Neuronal stem cell (in vitro differentiated cells): ENCODE data around the gene PBXIP1.
"Not testable (repeated sequence)": the region's sequence is repeated elsewhere in the genome, so short reads cannot be mapped to it uniquely, and the experiment has no call there.

Source experiments
- DNase-seq: peaks from one replicate; pipeline ENCODE4 v3.0.0-alpha.2; 2013; ENCODE audit warnings: low spot score
- H2AFZ ChIP-seq: one replicate; pipeline ENCODE4 v1.6.1; 2013; ENCODE audit warnings: mild to moderate bottlenecking, low read length, inconsistent platforms
- H2AK5ac ChIP-seq: 2 replicates; pipeline ENCODE4 v1.6.1; 2013; ENCODE audit warnings: low read depth, mild to moderate bottlenecking, inconsistent platforms, low read length, moderate library complexity, mixed read lengths
- H2BK120ac ChIP-seq: 2 replicates; pipeline ENCODE4 v1.6.1; 2013; ENCODE audit warnings: low read depth, mild to moderate bottlenecking, inconsistent platforms, low read length, moderate library complexity, mixed read lengths
- H2BK12ac ChIP-seq: one replicate; pipeline ENCODE4 v1.6.1; 2013; ENCODE audit warnings: low read length, inconsistent platforms
- H2BK15ac ChIP-seq: 2 replicates; pipeline ENCODE4 v1.6.1; 2013; ENCODE audit warnings: mild to moderate bottlenecking, low read length, inconsistent platforms, mixed read lengths
- H2BK5ac ChIP-seq: one replicate; pipeline ENCODE4 v1.6.1; 2013; ENCODE audit warnings: inconsistent platforms, mild to moderate bottlenecking, low read length, moderate library complexity
- H3K14ac ChIP-seq: one replicate; pipeline ENCODE4 v1.6.1; 2013; ENCODE audit warnings: low read length, inconsistent platforms
- H3K18ac ChIP-seq: 2 replicates; pipeline ENCODE4 v1.6.1; 2013; ENCODE audit warnings: low read length, inconsistent platforms
- H3K23ac ChIP-seq: 2 replicates; pipeline ENCODE4 v1.6.1; 2013; ENCODE audit warnings: low read depth, mild to moderate bottlenecking, mixed read lengths, low read length, inconsistent platforms; ENCODE audit not compliant: poor library complexity
- H3K27ac ChIP-seq: replicated peaks from 3 replicates; pipeline ENCODE4 v1.5.1; 2013; ENCODE audit warnings: low read length, inconsistent platforms
- H3K27me3 ChIP-seq, 3 experiments: 2 replicates each; pipeline ENCODE4 v1.6.1; 2013; ENCODE audit warnings: low read length in 3 of 3, mild to moderate bottlenecking in 2 of 3, inconsistent platforms in 1 of 3, low read depth in 1 of 3, mixed read lengths in 1 of 3, moderate library complexity in 1 of 3; ENCODE audit not compliant: control insufficient read depth in 3 of 3, insufficient read depth in 3 of 3
- H3K36me3 ChIP-seq, 2 donors: replicated peaks in 1 of 2; 2 replicates each; pipeline ENCODE4 v1.6.1; 2013; ENCODE audit warnings: low read length in 2 of 2; ENCODE audit not compliant: control insufficient read depth in 2 of 2, insufficient read depth in 2 of 2
- H3K4ac ChIP-seq: 2 replicates; pipeline ENCODE4 v1.6.1; 2013; ENCODE audit warnings: inconsistent platforms, mild to moderate bottlenecking, low read length, moderate library complexity
- H3K4me1 ChIP-seq, 2 donors: 1 replicate in 1 of 2; 2 replicates in 1 of 2; pipeline ENCODE4 v1.6.1; 2013; ENCODE audit warnings: low read length in 2 of 2, low read depth in 1 of 2; ENCODE audit not compliant: control insufficient read depth in 2 of 2, insufficient read depth in 1 of 2
- H3K4me2 ChIP-seq: one replicate; pipeline ENCODE4 v1.6.1; 2013; ENCODE audit warnings: mild to moderate bottlenecking, low read length, inconsistent platforms; ENCODE audit not compliant: insufficient read depth, poor library complexity, severe bottlenecking
- H3K4me3 ChIP-seq, 2 donors: 2 replicates each; pipeline ENCODE4 v1.5.1; 2013; ENCODE audit warnings: low read length in 2 of 2, mild to moderate bottlenecking in 2 of 2, inconsistent platforms in 1 of 2, moderate library complexity in 1 of 2
- H3K79me1 ChIP-seq: one replicate; pipeline ENCODE4 v1.6.1; 2013; ENCODE audit warnings: low read depth, mild to moderate bottlenecking, inconsistent platforms, low read length, moderate library complexity
- H3K9ac ChIP-seq: one replicate; pipeline ENCODE4 v1.6.1; 2013; ENCODE audit warnings: mild to moderate bottlenecking, low read depth, low read length, inconsistent platforms; ENCODE audit not compliant: poor library complexity
- H3K9me3 ChIP-seq, 2 donors: replicated peaks in 1 of 2; 2 replicates each; pipeline versions ENCODE3 to v1.6.1; 2013; ENCODE audit warnings: low read length in 2 of 2, mild to moderate bottlenecking in 2 of 2, inconsistent platforms in 1 of 2, low read depth in 1 of 2, mixed read lengths in 1 of 2, moderate library complexity in 1 of 2; ENCODE audit not compliant: control insufficient read depth in 2 of 2, insufficient read depth in 1 of 2
- H4K8ac ChIP-seq: one replicate; pipeline ENCODE4 v1.6.1; 2013; ENCODE audit warnings: low read depth, mild to moderate bottlenecking, inconsistent platforms, low read length, moderate library complexity
- H4K91ac ChIP-seq: one replicate; pipeline ENCODE4 v1.6.1; 2013; ENCODE audit warnings: low read length, low read depth, mild to moderate bottlenecking, inconsistent platforms; ENCODE audit not compliant: poor library complexity
- WGBS, 2 donors: extraction: QIAGEN DNeasy Blood & Tissue Kit; methylation state at CpG; one replicate each; pipeline ENCODE4 v1.1.7; 2013; ENCODE audit warnings: missing lambda C conversion rate in 2 of 2, mixed read lengths in 1 of 2; ENCODE audit not compliant: insufficient read length in 2 of 2, insufficient replicate concordance in 1 of 2; ENCODE audit errors: extremely low coverage in 2 of 2; 5-methylcytosine and 5-hydroxymethylcytosine counted together

The PBXIP1 gene

DNA sequence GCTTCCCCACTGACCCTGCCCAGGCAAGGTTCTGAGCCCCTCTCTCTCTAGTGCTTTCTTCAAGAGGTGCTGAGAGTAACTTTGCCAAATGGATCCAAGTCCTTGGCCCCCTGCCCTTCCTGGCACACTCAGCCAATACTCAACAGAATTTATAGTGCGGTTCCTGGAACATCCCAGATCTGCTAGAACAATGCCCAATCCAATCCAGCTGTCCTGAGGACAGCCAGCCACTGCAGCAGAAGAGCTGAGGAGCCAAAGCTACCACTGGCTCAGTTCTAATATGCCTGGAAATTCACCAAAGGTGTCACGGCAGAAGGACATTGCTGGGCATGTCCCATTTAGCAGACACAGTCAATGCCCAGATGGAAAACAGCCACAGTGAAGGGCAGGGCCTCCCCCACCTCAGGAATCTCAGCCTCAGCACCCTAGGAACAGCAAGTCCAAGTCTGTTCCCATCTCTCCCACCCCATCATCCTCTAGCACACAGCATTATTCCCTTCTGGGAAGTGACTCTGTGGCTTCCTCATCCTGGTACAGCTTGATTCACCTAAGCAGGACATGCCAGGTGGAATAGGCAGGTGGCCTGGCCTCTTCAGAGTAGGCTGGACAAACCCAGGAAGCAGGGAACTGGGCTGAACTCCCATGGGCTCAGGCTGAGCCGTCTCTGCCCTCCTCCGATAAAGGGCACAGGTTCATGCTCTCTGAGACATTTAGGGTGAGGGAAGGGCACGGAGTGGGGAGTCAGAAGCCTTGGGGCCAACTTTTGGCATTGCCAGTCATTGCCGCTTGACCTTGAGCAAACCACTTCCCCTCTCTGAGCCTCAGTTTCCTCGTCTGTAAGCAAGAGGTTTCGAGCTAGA, 44.0 kb downstream of the PBXIP1 start:
- no peak overlapping the region for H3K9ac ChIP-seq
- H2BK15ac ChIP-seq, result no peak overlapping the region
- H3K14ac ChIP-seq, result no peak overlapping the region
- no peak overlapping the region for H2BK120ac ChIP-seq
- no peak overlapping the region for H3K4me2 ChIP-seq
- H4K8ac ChIP-seq, result no peak overlapping the region
- H3K4me1 ChIP-seq, result no peaks in the 10 kb centered on the region
- H4K91ac ChIP-seq, result no peak overlapping the region
- H2AK5ac ChIP-seq, result no peak overlapping the region
- no peaks in the 10 kb centered on the region for H3K27me3 ChIP-seq
- H3K9me3 ChIP-seq, result peaks cover 11 to 19% of the 10 kb centered on the region in 2 donors
- no peak overlapping the region for H2BK5ac ChIP-seq
- no peak overlapping the region for H2BK12ac ChIP-seq
- H3K18ac ChIP-seq, result no peak overlapping the region
- WGBS, 2 donors, result no CpG with 5 or more reads among the region's 8 CpGs
- H3K36me3 ChIP-seq, result no peaks in the 10 kb centered on the region
- H3K27ac ChIP-seq, result no peak overlapping the region
- no peaks in the 10 kb centered on the region for H3K79me1 ChIP-seq
- no peak overlapping the region for H3K4ac ChIP-seq
- H2AFZ ChIP-seq, result no peak overlapping the region
- H3K4me3 ChIP-seq, result no peak overlapping the region
- no peak overlapping the region for H3K23ac ChIP-seq
- DNase-seq, result no peak

DNA sequence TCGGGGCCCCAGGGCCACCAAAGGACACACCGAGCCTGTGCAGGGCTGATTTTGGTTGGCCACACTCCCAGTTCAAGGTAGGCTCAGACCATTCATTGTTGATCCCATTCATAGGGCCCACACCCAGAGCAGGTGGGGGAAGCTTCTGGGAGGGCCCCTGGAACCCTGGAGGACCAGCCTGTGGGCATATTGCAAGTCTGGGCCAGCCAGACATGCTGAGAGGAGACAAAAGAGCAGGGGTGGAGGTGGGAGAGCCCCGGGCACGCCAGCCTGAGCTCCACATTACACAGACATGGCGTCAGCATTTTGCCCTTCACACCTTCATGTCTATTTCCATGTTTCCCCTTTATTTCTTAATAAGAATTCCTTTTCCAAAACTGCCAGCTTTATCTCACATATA, 45.0 kb downstream of the PBXIP1 start:
- Histone ChIP-seq H2AFZ (no peak overlapping the region), H3K4ac (no peak overlapping the region), H3K14ac (no peak overlapping the region), H4K91ac (no peak overlapping the region), H4K8ac (no peak overlapping the region), H3K23ac (no peak overlapping the region), H3K36me3 (no peaks in the 10 kb centered on the region), H3K79me1 (no peaks in the 10 kb centered on the region), H2BK5ac (no peak overlapping the region), H3K9ac (no peak overlapping the region), H3K4me2 (no peak overlapping the region), H3K4me1 (no peaks in the 10 kb centered on the region), H3K18ac (no peak overlapping the region), H3K27ac (no peak overlapping the region), H3K4me3 (no peak overlapping the region), H2BK12ac (no peak overlapping the region), H2BK120ac (no peak overlapping the region), H2BK15ac (no peak overlapping the region), H2AK5ac (no peak overlapping the region), H3K27me3 (no peaks in the 10 kb centered on the region), H3K9me3 (peaks cover 14 to 22% of the 10 kb centered on the region in 2 donors)
- WGBS, 2 donors, result no CpG with 5 or more reads among the region's 5 CpGs
- DNase-seq, result no peak

DNA sequence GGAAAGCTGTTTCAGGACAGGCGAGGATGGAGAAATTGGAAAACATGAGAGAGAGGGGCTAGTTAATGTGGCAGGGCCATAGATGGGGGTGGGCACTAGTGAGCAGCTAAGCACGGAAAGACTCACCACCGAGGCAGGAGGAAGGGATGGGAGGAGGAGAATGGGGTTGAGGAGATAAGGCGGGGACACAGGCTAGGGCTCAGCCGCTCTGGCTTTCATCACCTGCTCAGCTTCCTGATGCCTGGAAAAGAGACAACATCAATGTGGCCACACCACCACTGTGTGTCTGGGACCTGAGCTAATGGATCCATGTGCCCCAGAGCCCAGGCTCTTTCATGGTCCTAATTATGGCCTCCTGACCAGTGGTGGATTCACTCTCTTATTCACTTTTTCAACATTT, 47.0 kb downstream of the PBXIP1 start:
- no peak overlapping the region for H4K91ac ChIP-seq
- no CpG with 5 or more reads among the region's 5 CpGs for WGBS, 2 donors

DNA sequence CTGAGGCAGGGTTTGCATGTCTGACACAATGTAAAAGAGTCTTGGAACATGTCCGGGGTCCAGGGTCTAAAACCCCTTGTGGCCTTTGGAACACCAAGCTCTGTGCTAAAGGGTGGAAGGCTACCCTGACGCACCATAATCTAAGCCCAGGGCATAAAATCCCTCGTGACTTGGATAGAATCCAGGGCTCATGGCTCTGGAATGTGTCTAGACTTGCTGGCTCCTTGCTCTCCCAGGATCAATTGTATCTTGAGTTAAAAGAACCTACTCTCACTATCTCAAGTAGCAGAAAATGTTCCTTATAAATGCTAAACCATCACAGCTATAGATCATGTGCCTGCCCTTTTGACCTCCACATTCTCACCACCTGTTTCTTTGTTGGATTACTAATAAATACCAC, 47.8 kb downstream of the PBXIP1 start:
- H4K8ac ChIP-seq, H2AFZ ChIP-seq, H2AK5ac ChIP-seq, H3K23ac ChIP-seq, H3K4me2 ChIP-seq, H3K4ac ChIP-seq, H2BK120ac ChIP-seq, H3K79me1 ChIP-seq, DNase-seq, H3K36me3 ChIP-seq, H3K27ac ChIP-seq, H3K18ac ChIP-seq, H4K91ac ChIP-seq, H2BK15ac ChIP-seq, H2BK5ac ChIP-seq, H3K4me3 ChIP-seq, H3K27me3 ChIP-seq, H3K9ac ChIP-seq, H3K4me1 ChIP-seq, H3K14ac ChIP-seq, H2BK12ac ChIP-seq: not testable (repeated sequence)
- peaks cover 14 to 22% of the 10 kb centered on the region in 2 donors for H3K9me3 ChIP-seq
- WGBS, 2 donors, result no CpG with 5 or more reads among the region's 3 CpGs

More for the DNA sequence above, 47.0 kb downstream of the PBXIP1 start:
- Histone ChIP-seq H2AK5ac (no peak overlapping the region), H3K9me3 (peaks cover 14 to 22% of the 10 kb centered on the region in 2 donors), H2BK15ac (no peak overlapping the region), H3K18ac (no peak overlapping the region), H3K14ac (no peak overlapping the region), H2BK12ac (no peak overlapping the region), H3K4me2 (no peak overlapping the region), H3K27ac (no peak overlapping the region), H3K79me1 (no peaks in the 10 kb centered on the region), H3K4me3 (no peak overlapping the region), H3K4ac (no peak overlapping the region), H3K36me3 (no peaks in the 10 kb centered on the region), H3K4me1 (no peaks in the 10 kb centered on the region), H4K8ac (no peak overlapping the region), H2BK120ac (no peak overlapping the region), H3K27me3 (no peaks in the 10 kb centered on the region), H3K23ac (no peak overlapping the region), H3K9ac (no peak overlapping the region), H2AFZ (no peak overlapping the region), H2BK5ac (no peak overlapping the region)
- DNase-seq, result no peak
